ENCODE data around the gene RBM28.
"Not testable (repeated sequence)": the region's sequence is repeated elsewhere in the genome, so short reads cannot be mapped to it uniquely, and the experiment has no call there.

Gene RBM28

DNA sequence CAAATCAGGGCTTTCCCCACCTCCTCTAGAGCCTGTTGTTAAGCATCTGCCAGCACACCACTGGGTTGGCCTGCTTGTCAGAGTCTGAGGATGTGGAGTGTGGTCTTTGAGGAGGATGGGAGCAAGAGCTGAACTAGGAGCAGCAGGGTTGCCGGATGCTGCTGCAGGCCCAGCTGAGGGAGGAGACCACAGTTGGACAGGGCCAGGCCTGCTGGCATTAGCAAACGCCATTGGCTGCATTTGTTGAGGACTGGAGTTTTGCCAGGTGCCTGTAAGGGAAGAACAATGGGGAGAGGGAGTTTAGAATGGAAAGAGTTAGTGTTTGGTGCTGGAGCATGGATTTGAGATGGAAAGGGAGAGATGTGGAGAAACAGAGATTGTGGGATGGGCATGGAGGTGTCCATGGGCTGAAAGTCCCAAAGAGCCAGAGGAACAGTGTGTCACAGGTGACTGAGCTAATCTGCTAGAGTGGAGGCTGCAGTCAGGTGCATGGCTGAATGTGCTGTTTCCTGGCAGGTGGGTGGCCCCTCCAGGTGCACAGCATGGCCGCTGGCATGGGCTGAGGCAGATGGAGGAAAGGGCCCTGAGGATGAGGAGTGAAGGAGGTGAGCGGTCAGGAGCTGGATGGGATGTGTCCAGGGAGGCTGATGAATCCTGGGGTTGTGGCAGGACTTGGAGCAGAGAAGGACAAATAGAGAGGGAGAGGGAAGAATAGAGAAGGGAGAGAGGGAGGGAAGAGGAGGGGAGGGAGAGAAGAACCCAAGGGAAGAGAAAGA lies 61.9 kb downstream of the RBM28 start:
- no peak for DNase-seq (ENCODE audit: low read depth in 2 of 2)

DNA sequence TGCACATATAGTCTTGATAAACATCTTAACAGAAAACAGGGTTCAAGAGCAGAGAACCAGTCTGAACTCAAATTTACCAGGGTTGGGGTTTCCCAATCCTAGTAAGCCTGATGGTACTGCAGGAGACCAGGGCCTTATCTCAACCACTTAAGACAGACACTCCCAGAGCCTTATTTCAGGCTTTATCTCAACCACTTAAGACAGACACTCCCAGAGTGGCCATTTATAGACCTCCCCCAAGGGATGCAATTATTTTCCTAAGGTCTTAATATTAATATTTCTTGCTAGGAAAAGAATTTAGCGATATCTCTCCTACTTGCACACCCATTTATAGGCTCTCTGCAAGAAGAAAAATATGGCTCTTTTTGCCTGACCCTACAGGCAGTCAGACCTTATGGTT lies 63.3 kb downstream of the RBM28 start:
- DNase-seq (ENCODE audit: low read depth in 2 of 2): not testable (repeated sequence)

GRCh38 chr7:128279124-128279713 lies 64.5 kb downstream of the RBM28 start:
- DNase-seq (ENCODE audit: low read depth in 2 of 2): no peak

GRCh38 chr7:128278366-128278765 lies 65.3 kb downstream of the RBM28 start:
- no peak for DNase-seq (ENCODE audit: low read depth in 2 of 2)

- no peak for DNase-seq (ENCODE audit: low read depth in 2 of 2)
Measured at GRCh38 chr7:128275681-128276080, 68.0 kb downstream of the RBM28 start.

- DNase-seq (ENCODE audit: low read depth in 2 of 2): no peak
Measured at GRCh38 chr7:128274884-128275603, 68.7 kb downstream of the RBM28 start.

DNA sequence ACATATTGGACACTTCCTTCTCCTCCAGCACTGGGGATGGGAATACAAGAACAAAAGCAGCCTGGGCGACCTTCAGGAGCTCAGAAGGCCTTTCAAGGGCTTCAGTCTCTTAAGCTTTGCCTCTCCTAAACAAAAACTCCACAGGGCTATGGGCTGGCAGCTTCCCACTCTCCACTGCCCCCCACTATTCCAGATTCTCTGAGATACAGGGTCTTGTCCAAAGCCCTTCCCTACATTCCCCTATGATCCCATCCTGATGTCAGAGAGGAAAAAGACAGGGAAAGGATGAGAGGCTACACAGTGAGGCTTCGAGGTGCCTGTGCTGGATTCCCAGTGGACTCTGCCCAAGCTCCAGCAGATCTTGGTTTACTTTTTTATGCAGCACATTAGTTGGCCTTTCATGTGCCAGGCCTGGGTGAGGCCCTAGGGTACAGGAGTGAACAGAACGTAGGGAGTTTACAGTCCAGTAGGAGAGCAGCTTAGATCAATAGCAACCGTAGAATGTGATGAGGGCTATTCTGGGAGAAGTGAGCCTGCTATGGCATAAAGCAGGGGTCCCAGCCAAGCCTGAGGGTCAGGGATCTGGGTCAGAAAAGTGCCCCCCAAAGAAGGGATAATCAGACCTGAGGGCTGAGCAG lies 69.3 kb downstream of the RBM28 start:
- DNase-seq (ENCODE audit: low read depth in 2 of 2): no peak

- DNase-seq (ENCODE audit: low read depth in 2 of 2): no peak
Measured at GRCh38 chr7:128271942-128272481, 71.7 kb downstream of the RBM28 start.

- DNase-seq (ENCODE audit: low read depth in 2 of 2): no peak
Measured at GRCh38 chr7:128271471-128271941, 72.2 kb downstream of the RBM28 start.

DNA sequence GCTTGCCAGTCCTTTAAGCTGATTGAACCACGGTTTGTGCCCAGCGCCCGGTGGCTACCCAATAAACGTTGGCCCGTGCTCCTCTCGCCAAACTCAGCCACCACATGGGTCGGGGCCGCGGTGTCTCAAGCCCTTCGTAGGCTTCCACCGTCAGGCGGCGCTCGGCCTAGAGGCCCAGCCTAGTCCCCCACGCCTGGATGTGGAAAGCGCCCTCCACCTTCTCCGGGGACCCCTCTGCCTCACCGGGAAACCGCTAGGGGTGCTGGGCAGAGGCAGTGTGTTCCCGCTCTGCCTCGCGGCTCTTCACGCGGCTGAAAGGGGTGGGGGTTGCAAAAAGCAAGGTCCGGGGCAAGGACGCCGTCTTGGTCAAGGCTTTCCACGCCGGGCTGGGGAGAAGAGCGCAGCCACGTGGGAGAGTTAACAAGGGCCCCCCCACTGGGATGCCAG lies 72.9 kb downstream of the RBM28 start:
- DNase-seq (ENCODE audit: low read depth in 2 of 2): no peak

GRCh38 chr7:128268233-128268632 lies 75.5 kb downstream of the RBM28 start:
- DNase-seq (ENCODE audit: low read depth in 2 of 2): no peak

GRCh38 chr7:128267595-128267924 lies 76.1 kb downstream of the RBM28 start:
- DNase-seq (ENCODE audit: low read depth in 2 of 2): no peak

- no peak for DNase-seq (ENCODE audit: low read depth in 2 of 2)
Measured at GRCh38 chr7:128266883-128267594, 76.7 kb downstream of the RBM28 start.

DNA sequence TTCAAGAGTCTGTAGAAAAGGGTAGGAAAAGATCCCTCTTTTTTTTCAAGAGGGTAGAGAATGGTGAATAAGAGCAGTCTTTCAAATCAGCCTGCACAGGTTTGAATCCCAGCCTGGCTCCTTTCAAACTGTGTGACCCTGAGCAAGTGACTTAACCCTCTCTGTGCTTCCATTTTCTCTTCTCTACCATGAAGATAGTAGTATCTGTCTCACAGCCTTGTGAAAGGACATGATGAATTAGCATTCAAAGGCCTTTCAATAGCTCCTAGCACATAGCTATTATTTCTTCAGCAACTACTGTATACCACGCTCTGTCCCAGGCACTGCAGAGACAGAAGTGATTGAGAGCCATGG lies 77.2 kb downstream of the RBM28 start:
- no peak for DNase-seq (ENCODE audit: low read depth in 2 of 2)

DNA sequence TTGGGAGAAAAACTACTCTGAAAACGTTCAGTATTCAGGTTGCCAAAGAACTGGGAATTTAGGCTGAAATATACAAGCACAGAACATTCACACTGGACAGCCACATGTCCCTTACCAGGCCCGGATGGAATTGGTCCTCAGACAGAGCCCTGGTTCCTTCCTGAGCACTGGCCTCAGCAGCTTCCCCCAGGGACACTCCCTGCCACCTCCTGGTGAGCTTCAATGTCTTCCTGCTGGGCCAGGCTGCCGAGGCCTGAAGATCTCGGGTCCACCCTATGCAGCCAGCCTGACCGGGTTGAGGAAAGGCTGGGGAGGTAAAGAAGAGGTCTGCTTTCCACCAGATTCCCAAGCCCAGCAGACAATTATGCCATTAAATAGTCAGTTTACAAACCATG lies 77.8 kb downstream of the RBM28 start:
- DNase-seq (ENCODE audit: low read depth in 2 of 2): no peak

DNA sequence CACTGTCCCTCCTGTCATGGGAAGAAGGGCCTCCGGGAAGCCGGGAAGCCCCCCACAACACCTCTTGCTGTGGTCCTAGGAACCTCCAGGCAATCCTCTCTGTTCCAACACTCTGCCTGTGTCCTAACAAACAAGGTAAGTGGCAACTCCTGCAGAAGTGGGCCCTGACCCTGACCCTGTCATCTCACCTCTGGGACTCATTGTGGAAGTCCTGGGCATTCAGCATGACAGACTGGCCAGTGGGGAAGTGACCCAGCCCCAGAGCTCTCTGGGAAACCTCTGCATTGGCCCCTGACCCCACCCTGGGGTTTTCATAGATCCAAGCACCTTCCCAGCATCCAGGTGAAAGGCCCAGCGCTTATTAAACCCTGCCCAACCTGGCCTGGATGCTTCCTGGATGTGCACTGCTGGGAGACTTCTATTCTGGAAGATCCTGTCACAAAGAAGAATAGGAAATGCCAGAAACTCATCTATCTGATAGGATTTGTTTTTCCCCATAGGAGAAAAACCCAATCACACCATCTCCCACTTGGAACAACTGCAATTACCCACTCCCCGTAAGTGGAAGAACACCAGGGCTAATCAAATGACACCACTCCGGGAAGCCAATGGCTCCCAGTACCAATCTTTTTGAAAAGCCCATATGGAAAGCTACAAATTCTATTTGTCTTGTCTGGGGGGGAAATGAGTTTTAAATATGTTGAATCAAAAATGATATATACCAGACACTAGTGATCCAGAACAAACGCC lies 78.4 kb downstream of the RBM28 start:
- DNase-seq (ENCODE audit: low read depth in 2 of 2): no peak

DNA sequence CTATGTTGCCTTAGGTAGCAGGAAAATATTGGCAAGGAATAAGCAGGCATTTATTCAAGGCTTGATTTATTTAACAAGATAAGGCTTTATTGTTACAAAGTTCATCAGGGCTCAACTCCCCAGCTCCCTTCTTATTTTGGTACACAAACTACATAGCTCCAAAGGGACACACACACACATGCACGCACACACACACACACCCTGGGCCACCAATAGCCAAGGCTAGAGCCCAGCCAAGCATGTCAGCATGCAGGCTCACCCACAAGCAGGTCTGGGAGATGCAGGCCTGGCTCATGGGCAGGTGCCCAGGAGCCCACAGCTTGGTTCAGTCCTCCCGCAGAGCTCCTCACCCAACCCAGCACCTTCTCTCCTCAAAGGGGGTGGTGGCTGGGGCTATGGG lies 79.2 kb downstream of the RBM28 start:
- DNase-seq (ENCODE audit: low read depth in 2 of 2): no peak

DNA sequence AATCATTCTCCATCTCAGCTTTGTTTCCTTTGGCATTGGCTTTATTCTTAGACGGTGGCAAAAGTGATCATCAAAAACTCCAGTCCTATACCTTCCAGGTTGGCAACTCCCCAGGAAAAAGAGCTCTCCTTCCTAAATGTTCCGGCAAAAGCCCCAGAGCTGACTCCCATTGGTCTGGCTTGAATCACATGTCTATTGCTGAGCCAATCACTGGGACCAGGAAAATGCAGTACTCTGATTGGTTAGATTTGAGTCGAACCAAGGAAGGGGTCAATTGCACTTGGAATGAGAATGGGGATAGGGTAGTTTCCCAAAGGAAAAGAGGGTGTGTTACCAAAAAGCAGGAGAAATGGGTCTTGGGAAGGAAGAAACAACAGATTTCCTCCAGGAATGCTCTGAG lies 80.3 kb downstream of the RBM28 start:
- DNase-seq (ENCODE audit: low read depth in 2 of 2): no peak

GRCh38 chr7:128262273-128263028 lies 81.3 kb downstream of the RBM28 start:
- no peak for DNase-seq (ENCODE audit: low read depth in 2 of 2)

Data from activated CD8-positive, alpha-beta memory T cell treated with anti-CD3 and anti-CD28 coated beads for 4 hours (primary cell).